Measurements from ENCODE around the gene RAB40C. TPM values are rescaled to one million over a fixed set of nuclear protein-coding genes. Genes with fewer than 3 reads are reported as not detected.
"Not testable (repeated sequence)": the region's sequence is repeated elsewhere in the genome, so short reads cannot be mapped to it uniquely, and the experiment has no call there.

The RAB40C gene
- polyA plus RNA-seq, 1 donor = 12.6 TPM

GRCh38 chr16:590815-591200 is 942 bp downstream of the RAB40C start:
- DNase-seq (ENCODE audit: low read depth) = no peak

- DNase-seq (ENCODE audit: low read depth) = no peak
These were observed 1.4 kb downstream of the RAB40C start for GRCh38 chr16:591231-591630.

- DNase-seq (ENCODE audit: low read depth) = no peak
These were observed 2.1 kb downstream of the RAB40C start for GRCh38 chr16:591892-592517.

GRCh38 chr16:592518-593306 is 2.8 kb downstream of the RAB40C start:
- no peak for DNase-seq (ENCODE audit: low read depth)

GRCh38 chr16:593406-593805 is 3.5 kb downstream of the RAB40C start:
- DNase-seq (ENCODE audit: low read depth) = no peak

- no peak for DNase-seq (ENCODE audit: low read depth)
These were observed 3.9 kb downstream of the RAB40C start for GRCh38 chr16:593807-594206.

- DNase-seq (ENCODE audit: low read depth) = no peak
These were observed 5.2 kb downstream of the RAB40C start for GRCh38 chr16:595094-595528.

- no peak for DNase-seq (ENCODE audit: low read depth)
These were observed 6.3 kb downstream of the RAB40C start for GRCh38 chr16:595942-596735.

GRCh38 chr16:596736-597060 is 6.8 kb downstream of the RAB40C start:
- no peak for DNase-seq (ENCODE audit: low read depth)

GRCh38 chr16:597655-598054 is 7.8 kb downstream of the RAB40C start:
- DNase-seq (ENCODE audit: low read depth) = not testable (repeated sequence)

GRCh38 chr16:598823-599739 is 9.2 kb downstream of the RAB40C start:
- no peak for DNase-seq (ENCODE audit: low read depth)

- DNase-seq (ENCODE audit: low read depth) = no peak
These were observed 10.9 kb downstream of the RAB40C start for GRCh38 chr16:600781-601180.

- no peak for DNase-seq (ENCODE audit: low read depth)
These were observed 14.1 kb downstream of the RAB40C start for GRCh38 chr16:603933-604332.

GRCh38 chr16:606656-607307 is 16.9 kb downstream of the RAB40C start:
- DNase-seq (ENCODE audit: low read depth) = no peak

GRCh38 chr16:608019-608418 is 18.2 kb downstream of the RAB40C start:
- no peak for DNase-seq (ENCODE audit: low read depth)

- no peak for DNase-seq (ENCODE audit: low read depth)
These were observed 19.4 kb downstream of the RAB40C start for GRCh38 chr16:609316-609715.

- DNase-seq (ENCODE audit: low read depth) = no peak
These were observed 20.1 kb downstream of the RAB40C start for GRCh38 chr16:609984-610383.

- no peak for DNase-seq (ENCODE audit: low read depth)
These were observed 20.9 kb downstream of the RAB40C start for GRCh38 chr16:610513-611381.

GRCh38 chr16:615122-615521 is 25.3 kb downstream of the RAB40C start:
- no peak for DNase-seq (ENCODE audit: low read depth)
